ENCODE data around the gene PRKCD.

GRCh38 chr3:53173107-53173506 lies 12.1 kb downstream of the PRKCD start:
- TF ChIP-seq POLR2A (IDR thresholded peaks at IDR 0.05) (no peak), CTCF (IDR thresholded peaks at IDR 0.05) (no peak)
